Brain microvascular endothelial cell (primary cell): ENCODE results near the gene LCK.

Experiments used
- DNase-seq: peaks from one replicate; pipeline ENCODE4 v3.0.0-alpha.2; 2020
- H3K27ac ChIP-seq: fragments of 250-450 bp; sonication (Bioruptor Pico); 2 replicates; pipeline ENCODE4 v1.5.1; 2020; ENCODE audit warnings: mild to moderate bottlenecking, moderate library complexity
- H3K27me3 ChIP-seq: fragments of 250-450 bp; sonication (Bioruptor Pico); replicated peaks from 2 replicates; pipeline ENCODE4 v1.5.1; 2020; ENCODE audit warnings: mild to moderate bottlenecking
- H3K36me3 ChIP-seq: fragments of 250-450 bp; sonication (Bioruptor Pico); replicated peaks from 2 replicates; pipeline ENCODE4 v1.5.1; 2020; ENCODE audit warnings: mild to moderate bottlenecking
- H3K4me3 ChIP-seq: 2 replicates; pipeline ENCODE4 v1.5.1; 2011; ENCODE audit warnings: low read depth, mild to moderate bottlenecking, control low read depth, low read length, moderate library complexity
- in situ Hi-C: cut with HindIII; loops from 2 replicates; pipeline ENCODE4 v1.10.0; 2017; ENCODE audit warnings: low sequenced_read_pairs, low pct_ligation_motif_present
- TF ChIP-seq, protein P1 (sequence below): IDR thresholded peaks from 2 replicates; pipeline ENCODE4 v1.5.1; 2011; ENCODE audit warnings: low read depth, mild to moderate bottlenecking, moderate library complexity, low read length, control low read depth, inconsistent platforms; ENCODE audit errors: missing control alignments

Gene LCK

DNA sequence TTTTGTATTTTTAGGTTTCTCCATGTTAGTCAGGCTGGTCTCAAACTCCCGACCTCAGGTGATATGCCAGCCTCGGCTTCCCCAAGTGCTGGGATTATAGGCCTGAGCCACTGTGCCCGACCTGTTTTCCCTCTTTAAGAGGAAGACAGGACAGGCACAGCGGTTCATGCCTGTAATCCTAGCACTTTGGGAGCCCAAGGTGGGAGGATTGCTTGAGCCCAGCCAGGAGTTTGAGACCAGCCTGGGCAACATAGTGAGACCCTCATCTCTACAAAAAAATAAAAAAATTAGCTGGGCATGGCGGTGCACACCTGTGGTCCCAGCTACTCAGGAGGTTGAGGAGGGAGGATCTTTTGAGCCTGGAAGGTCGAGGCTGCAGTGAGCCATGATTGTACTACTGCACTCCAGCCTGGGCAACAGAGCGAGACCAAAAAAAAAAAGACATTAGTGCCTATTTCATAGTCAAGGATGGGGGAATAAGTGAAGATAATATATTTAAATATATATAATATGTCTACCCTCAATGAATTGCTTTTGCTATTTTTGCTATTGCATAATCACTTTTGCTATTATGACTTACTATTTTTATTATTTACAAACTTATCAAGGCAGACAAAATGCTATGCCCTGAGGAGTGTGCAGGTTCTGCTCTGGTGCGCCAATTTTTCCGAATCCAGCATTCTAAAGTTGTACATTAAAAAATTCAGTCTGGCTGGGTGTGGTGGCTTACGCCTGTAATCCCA lies 67.2 kb downstream of the LCK start:
- Histone ChIP-seq H3K36me3 (peaks cover 15% of the 10 kb centered on the region), H3K27ac (no peak overlapping the region), H3K4me3 (no peak overlapping the region), H3K27me3 (no peaks in the 10 kb centered on the region)
- no peak for DNase-seq
- in situ Hi-C loops: no loop called here
- TF ChIP-seq, protein P1, sequence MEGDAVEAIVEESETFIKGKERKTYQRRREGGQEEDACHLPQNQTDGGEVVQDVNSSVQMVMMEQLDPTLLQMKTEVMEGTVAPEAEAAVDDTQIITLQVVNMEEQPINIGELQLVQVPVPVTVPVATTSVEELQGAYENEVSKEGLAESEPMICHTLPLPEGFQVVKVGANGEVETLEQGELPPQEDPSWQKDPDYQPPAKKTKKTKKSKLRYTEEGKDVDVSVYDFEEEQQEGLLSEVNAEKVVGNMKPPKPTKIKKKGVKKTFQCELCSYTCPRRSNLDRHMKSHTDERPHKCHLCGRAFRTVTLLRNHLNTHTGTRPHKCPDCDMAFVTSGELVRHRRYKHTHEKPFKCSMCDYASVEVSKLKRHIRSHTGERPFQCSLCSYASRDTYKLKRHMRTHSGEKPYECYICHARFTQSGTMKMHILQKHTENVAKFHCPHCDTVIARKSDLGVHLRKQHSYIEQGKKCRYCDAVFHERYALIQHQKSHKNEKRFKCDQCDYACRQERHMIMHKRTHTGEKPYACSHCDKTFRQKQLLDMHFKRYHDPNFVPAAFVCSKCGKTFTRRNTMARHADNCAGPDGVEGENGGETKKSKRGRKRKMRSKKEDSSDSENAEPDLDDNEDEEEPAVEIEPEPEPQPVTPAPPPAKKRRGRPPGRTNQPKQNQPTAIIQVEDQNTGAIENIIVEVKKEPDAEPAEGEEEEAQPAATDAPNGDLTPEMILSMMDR: no peak

DNA sequence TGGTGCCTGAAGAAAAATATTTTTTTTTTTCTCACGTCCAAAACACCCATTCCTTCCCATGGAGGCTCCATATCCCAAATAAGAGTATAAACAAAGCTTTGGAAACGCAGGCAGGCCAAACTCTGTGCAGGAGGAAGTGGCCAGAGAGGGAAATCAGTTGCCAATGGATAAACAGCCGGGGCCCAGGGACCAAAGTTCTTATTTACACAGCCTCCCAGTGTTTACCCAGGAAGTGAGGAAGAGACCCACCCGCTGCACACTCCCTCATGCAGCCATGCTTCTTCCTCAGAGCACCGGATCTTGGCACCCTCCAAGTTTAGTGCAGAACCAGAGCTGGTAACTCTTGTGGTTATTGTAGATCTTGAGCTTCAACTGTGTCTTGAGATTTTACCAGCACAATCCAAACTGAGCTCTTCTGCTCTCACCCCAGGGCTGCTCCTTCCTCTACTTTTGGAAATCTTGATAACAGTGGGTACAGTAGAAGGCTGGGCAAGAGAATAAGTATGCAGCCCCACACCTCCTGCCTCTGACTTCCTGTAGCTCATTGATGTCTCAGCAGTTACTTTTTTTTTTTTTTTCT lies 70.7 kb downstream of the LCK start:
- in situ Hi-C loops: no loop called here
- TF ChIP-seq, protein P1: no peak
- Histone ChIP-seq H3K27me3 (no peaks in the 10 kb centered on the region), H3K27ac (no peak overlapping the region), H3K36me3 (peaks cover 18% of the 10 kb centered on the region), H3K4me3 (no peak overlapping the region)
- DNase-seq: no peak

DNA sequence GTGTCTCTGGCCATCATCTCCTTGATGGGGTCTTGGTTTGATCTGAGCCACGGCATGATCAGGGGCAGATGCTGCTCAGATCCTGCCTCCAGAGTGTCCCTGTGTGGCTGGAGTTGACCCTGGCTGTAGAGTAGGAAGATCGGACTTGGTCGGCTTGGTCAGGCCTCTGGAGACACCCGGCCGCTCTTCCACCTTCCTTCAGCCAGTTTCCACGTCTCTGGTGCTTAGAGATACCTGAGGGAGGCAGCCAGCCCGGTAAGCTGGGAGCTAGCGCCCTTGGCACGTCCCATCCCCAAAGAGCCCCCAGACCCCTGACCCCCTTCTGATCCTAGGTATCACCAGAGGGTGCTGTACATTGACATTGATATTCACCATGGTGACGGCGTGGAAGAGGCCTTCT lies 76.1 kb downstream of the LCK start:
- Histone ChIP-seq H3K27ac (no peak overlapping the region), H3K27me3 (no peaks in the 10 kb centered on the region), H3K4me3 (no peak overlapping the region), H3K36me3 (peaks cover 31% of the 10 kb centered on the region)
- TF ChIP-seq, protein P1: no peak
- no peak for DNase-seq
- in situ Hi-C loops: no loop called here

DNA sequence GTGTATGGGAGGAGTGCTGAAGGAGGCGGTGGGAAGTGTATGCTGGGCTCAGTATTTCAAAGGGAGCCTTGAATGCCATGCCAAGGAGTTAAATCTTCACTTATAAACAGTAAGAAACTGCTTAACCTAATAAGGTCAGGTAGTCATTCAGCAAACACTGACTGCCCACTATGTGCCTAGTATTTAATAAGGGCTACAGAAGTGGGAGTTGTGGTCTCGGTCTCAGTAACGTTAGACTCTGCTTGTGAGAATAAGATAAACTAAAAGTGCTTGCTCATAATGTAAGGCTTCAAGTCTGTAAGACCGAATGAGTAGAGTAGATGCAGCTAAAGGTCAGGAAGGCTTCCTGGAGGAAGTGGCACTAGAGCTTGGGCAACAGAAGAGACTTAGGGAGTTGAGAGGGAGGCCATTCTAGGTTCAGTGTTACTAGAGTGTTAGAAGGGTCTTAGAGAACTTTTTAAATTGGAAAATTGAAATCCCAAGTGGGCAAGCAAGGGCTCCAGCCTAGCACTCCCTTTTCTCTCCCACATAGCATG lies 78.9 kb downstream of the LCK start:
- no peak overlapping the region for H3K4me3 ChIP-seq
- TF ChIP-seq, protein P1: no peak
- H3K36me3 ChIP-seq: peaks cover 51% of the 10 kb centered on the region
- no peaks in the 10 kb centered on the region for H3K27me3 ChIP-seq
- H3K27ac ChIP-seq: no peak overlapping the region
- in situ Hi-C loops: no loop called here
- DNase-seq: no peak

DNA sequence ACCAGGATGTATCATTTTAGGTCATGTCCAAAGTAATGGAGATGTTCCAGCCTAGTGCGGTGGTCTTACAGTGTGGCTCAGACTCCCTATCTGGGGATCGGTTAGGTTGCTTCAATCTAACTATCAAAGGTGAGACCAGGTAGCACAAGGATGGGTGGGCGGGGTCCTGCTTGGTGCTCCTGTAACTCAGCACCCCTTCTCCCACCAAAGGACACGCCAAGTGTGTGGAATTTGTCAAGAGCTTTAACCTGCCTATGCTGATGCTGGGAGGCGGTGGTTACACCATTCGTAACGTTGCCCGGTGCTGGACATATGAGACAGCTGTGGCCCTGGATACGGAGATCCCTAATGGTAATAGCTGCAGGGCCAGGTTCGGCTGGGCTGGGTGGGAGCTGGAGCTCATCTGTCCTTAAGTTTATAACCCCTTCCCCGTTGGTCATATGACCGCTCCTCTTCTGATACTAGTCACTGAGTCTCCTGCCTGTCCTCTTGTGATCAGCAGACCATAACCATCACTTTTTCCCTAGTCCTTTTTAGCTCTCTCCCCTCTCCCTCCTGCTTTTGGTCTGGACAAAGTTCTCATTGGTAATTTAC lies 79.6 kb downstream of the LCK start:
- no peak overlapping the region for H3K27ac ChIP-seq
- H3K36me3 ChIP-seq: peaks cover 48% of the 10 kb centered on the region

More for the DNA sequence above, 79.6 kb downstream of the LCK start:
- in situ Hi-C loops: no loop called here
- DNase-seq: no peak
- Histone ChIP-seq H3K4me3 (no peak overlapping the region), H3K27me3 (no peaks in the 10 kb centered on the region)
- TF ChIP-seq, protein P1: no peak
